Stimulated activated CD4-positive, alpha-beta T cell treated with anti-CD3 and anti-CD28 coated beads, TNF-alpha, amount 100 ng/mL, for 1 hour (primary cell): ENCODE results near the gene GCHFR.

Experiments used
- DNase-seq, 3 donors: peaks; one replicate each; pipeline ENCODE4 v3.0.0-alpha.2; 2020; ENCODE audit warnings: low read depth in 3 of 3, low spot score in 1 of 3

The GCHFR gene

GRCh38 chr15:40775740-40776536 is 12.1 kb downstream of the GCHFR start:
- no peak for DNase-seq

GRCh38 chr15:40776537-40777141 is 12.8 kb downstream of the GCHFR start:
- no peak for DNase-seq

- DNase-seq: peak; percentile 57 to 74 (median 61)
Observed at GRCh38 chr15:40782609-40783227, 18.9 kb downstream of the GCHFR start.

GRCh38 chr15:40785164-40785563 is 21.3 kb downstream of the GCHFR start:
- no peak for DNase-seq

- no peak for DNase-seq
Observed at GRCh38 chr15:40785814-40786213, 21.9 kb downstream of the GCHFR start.

- peak in 1 of 3 donors; percentile 37 for DNase-seq
Observed at GRCh38 chr15:40787344-40787841, 23.5 kb downstream of the GCHFR start.

- DNase-seq: no peak
Observed at GRCh38 chr15:40787991-40788390, 24.1 kb downstream of the GCHFR start.

GRCh38 chr15:40789119-40789518 is 25.3 kb downstream of the GCHFR start:
- no peak for DNase-seq

GRCh38 chr15:40789999-40790398 is 26.1 kb downstream of the GCHFR start:
- no peak for DNase-seq

GRCh38 chr15:40790718-40791117 is 26.9 kb downstream of the GCHFR start:
- no peak for DNase-seq

GRCh38 chr15:40792394-40792793 is 28.5 kb downstream of the GCHFR start:
- no peak for DNase-seq

GRCh38 chr15:40793216-40793989 is 29.5 kb downstream of the GCHFR start:
- DNase-seq: no peak

GRCh38 chr15:40796041-40796440 is 32.2 kb downstream of the GCHFR start:
- DNase-seq: no peak

- no peak for DNase-seq
Observed at GRCh38 chr15:40796512-40796911, 32.6 kb downstream of the GCHFR start.

- DNase-seq: no peak
Observed at GRCh38 chr15:40799523-40799922, 35.7 kb downstream of the GCHFR start.

- DNase-seq: no peak
Observed at GRCh38 chr15:40803076-40803475, 39.2 kb downstream of the GCHFR start.

GRCh38 chr15:40803688-40804087 is 39.8 kb downstream of the GCHFR start:
- DNase-seq: no peak

GRCh38 chr15:40806672-40807027 is 42.8 kb downstream of the GCHFR start:
- DNase-seq: no peak

- peak; percentile 83 to 93 (median 84) for DNase-seq
Observed at GRCh38 chr15:40807028-40807887, 43.4 kb downstream of the GCHFR start, which contains the start of the genes DNAJC17 and ZFYVE19. TSS of gene DNAJC17 (minus strand) at chr15:40807473. CDS start at chr15:40807446, 27 bp downstream. TSS of gene ZFYVE19 (plus strand) at chr15:40807089. CDS start at chr15:40807590, 501 bp downstream.

- DNase-seq: no peak
Observed at GRCh38 chr15:40807888-40808461, 44.1 kb downstream of the GCHFR start.
